ENCODE data around the gene GFAP.

DNA sequence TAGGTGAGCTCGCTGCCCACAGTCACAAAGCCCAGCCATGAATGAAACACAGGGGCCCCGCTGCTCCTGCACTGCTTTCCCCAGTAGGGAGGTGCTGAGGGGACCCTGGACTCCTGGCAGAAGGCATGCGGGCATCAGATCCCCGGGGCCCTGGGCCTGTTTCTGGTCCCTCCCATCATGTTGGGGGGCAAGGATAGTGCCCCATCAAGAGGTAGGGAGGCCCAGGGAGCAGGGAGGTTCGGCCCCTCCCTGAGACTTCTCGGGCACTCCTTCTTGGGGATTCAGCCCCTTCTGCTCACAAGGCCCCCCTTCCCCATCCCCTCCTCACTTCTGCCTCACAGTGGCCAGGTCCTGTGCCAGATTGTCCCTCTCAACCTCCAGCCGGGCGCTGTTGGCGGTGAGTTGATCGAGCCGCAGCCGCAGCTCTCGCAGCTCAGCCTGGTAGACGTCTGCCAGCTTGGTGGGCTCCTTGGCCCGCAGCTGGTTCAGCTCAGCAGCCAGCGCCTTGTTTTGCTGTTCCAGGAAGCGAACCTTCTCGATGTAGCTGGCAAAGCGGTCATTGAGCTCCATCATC, 515 bp downstream of the GFAP start:
- TF ChIP-seq CTCF (IDR thresholded peaks at IDR 0.05) (no peak), POLR2A (IDR thresholded peaks at IDR 0.05) (no peak)

Data from testis (tissue), 2 donors.